Measurements from ENCODE around the gene CHST7. TPM values are rescaled to one million over a fixed set of nuclear protein-coding genes. Genes with fewer than 3 reads are reported as not detected.

CHST7 gene
- total and polyA plus RNA-seq, 4 donors = 6.6 to 11.1 (median 9.4) TPM

DNA sequence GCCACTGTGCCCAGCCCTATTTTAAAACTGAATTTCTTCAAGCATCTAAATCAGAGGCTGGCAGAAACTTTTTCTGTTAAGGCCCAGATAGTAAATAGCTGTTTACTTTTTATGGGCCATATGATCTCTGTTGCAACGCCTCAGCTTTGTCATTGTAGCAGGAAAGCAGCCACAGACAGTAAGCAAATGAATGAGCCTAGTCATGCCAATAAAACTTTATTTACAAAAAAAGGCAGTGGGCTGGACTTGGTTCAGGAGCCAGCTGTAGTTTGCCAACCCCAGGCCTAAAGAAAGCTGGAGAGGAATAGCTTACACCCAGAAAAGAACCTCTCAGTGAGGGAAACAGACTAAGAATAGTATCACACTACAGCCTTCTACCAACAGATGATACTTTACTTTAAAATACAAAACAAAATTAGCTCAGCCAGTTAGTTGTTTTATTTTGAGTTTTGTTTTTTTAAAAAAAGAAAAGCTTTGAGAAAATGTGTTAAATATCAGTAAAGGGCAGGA lies 25.5 kb downstream of the CHST7 start:
- H3K9me3 ChIP-seq (ENCODE audit: control insufficient read depth, insufficient read depth, low read length) = no peaks in the 10 kb centered on the region
- peak in 1 of 6 donors; percentile 8 for DNase-seq (ENCODE audit: low read depth in 4 of 6, low spot score in 6 of 6)
- no peaks in the 10 kb centered on the region for H3K36me3 ChIP-seq (ENCODE audit: control insufficient read depth, insufficient read depth, low read length)
- H3K4me1 ChIP-seq (ENCODE audit: control insufficient read depth, insufficient read depth, low read length) = peaks cover 6% of the 10 kb centered on the region
- H3K4me3 ChIP-seq (ENCODE audit: low read depth, low read length) = no peak overlapping the region
- WGBS (ENCODE audit: insufficient coverage) = no CpG with 5 or more reads among the region's 1 CpG
- H3K27ac ChIP-seq (ENCODE audit: low read depth, low read length) = no peak overlapping the region
- peaks cover 7% of the 10 kb centered on the region for H3K27me3 ChIP-seq (ENCODE audit: control insufficient read depth, insufficient read depth, low read length)

DNA sequence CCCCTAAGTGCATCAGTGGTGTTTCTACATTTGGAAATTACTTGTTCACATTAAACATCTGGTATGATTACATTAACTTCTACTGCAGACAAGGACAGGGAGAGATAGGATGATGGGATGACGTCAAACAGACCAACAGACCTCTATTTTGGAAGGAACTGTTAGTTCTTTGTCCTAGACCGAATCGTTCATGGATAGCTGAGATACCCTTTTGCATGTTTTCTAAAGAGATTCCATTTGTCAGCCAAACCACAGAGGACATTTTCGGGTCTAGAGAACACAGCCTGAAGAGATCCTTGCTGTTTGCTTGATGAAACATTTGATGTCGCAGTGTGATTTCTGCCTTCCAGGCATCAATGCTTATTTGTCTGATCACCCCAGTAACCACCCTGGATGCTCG lies 27.7 kb downstream of the CHST7 start:
- Histone ChIP-seq H3K36me3 (ENCODE audit: control insufficient read depth, insufficient read depth, low read length) (no peaks in the 10 kb centered on the region), H3K4me1 (ENCODE audit: control insufficient read depth, insufficient read depth, low read length) (peaks cover 6% of the 10 kb centered on the region), H3K9me3 (ENCODE audit: control insufficient read depth, insufficient read depth, low read length) (no peaks in the 10 kb centered on the region), H3K4me3 (ENCODE audit: low read depth, low read length) (no peak overlapping the region), H3K27ac (ENCODE audit: low read depth, low read length) (no peak overlapping the region), H3K27me3 (ENCODE audit: control insufficient read depth, insufficient read depth, low read length) (peaks cover 5% of the 10 kb centered on the region)
- peak in 1 of 6 donors; percentile 57 for DNase-seq (ENCODE audit: low read depth in 4 of 6, low spot score in 6 of 6)
- WGBS (ENCODE audit: insufficient coverage) = 37% methylated on average over 3 of the region's 6 CpGs

DNA sequence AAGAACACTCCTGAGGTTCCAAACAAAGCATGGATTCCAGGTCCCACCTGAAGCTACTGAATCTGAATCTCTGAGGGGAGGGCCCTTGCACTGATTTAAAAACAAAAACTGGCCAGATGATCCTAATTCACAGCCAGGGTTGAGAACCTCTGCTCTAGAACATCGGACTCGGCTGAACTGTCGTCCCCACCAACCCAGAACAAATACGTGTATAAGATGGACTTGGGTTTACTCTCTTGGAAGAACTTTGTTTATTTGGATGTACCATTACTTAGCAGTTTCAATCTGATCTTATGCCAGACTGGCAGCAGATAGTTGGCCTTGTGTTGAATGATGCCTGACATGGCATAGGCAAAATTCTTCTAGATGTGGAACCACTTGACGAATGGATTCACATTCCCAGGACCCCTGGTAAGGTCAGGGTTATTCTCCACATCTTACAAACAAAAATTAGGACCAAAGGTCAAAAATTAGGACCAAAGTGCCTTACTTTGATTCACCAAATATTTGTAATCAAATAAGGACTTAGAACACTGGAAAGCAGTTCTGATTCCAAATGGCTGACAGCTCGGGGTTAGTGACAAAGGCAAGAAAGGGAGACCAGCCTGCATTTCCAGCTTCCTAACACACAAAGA lies 29.0 kb downstream of the CHST7 start:
- H3K4me1 ChIP-seq (ENCODE audit: control insufficient read depth, insufficient read depth, low read length) = peaks cover 1% of the 10 kb centered on the region
- no peak overlapping the region for H3K4me3 ChIP-seq (ENCODE audit: low read depth, low read length)
- WGBS (ENCODE audit: insufficient coverage) = 63% methylated on average over 1 of the region's 6 CpGs
- H3K36me3 ChIP-seq (ENCODE audit: control insufficient read depth, insufficient read depth, low read length) = peaks cover 3% of the 10 kb centered on the region
- DNase-seq (ENCODE audit: low read depth in 4 of 6, low spot score in 6 of 6) = no peak
- H3K27ac ChIP-seq (ENCODE audit: low read depth, low read length) = no peak overlapping the region
- no peaks in the 10 kb centered on the region for H3K9me3 ChIP-seq (ENCODE audit: control insufficient read depth, insufficient read depth, low read length)
- H3K27me3 ChIP-seq (ENCODE audit: control insufficient read depth, insufficient read depth, low read length) = peaks cover 2% of the 10 kb centered on the region

DNA sequence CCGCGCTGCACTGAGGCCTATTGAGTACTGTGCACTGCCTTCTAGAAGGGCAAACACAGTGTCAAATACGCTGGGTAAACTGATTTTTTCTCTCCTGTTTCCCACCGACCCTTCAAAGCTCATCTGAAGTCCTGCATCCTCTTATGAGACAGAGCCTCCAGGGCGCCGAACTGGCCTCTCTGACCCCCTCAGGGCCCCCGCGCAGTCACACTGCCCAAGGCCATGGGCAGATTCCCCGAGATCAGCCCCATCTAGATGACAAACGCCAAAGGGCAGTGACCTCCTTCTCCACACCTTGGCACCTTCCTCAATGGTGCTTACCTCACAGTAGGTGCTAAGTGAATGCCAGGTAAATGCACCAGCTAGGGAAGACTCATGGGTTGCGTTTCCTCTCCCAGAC lies 34.4 kb downstream of the CHST7 start:
- DNase-seq (ENCODE audit: low read depth in 4 of 6, low spot score in 6 of 6) = no peak
- no peaks in the 10 kb centered on the region for H3K9me3 ChIP-seq (ENCODE audit: control insufficient read depth, insufficient read depth, low read length)
- peaks cover 2% of the 10 kb centered on the region for H3K27me3 ChIP-seq (ENCODE audit: control insufficient read depth, insufficient read depth, low read length)
- peaks cover 3% of the 10 kb centered on the region for H3K36me3 ChIP-seq (ENCODE audit: control insufficient read depth, insufficient read depth, low read length)
- no peak overlapping the region for H3K4me3 ChIP-seq (ENCODE audit: low read depth, low read length)
- 54% methylated on average over 11 of the region's 11 CpGs for WGBS (ENCODE audit: insufficient coverage)
- H3K27ac ChIP-seq (ENCODE audit: low read depth, low read length) = no peak overlapping the region
- no peaks in the 10 kb centered on the region for H3K4me1 ChIP-seq (ENCODE audit: control insufficient read depth, insufficient read depth, low read length)

DNA sequence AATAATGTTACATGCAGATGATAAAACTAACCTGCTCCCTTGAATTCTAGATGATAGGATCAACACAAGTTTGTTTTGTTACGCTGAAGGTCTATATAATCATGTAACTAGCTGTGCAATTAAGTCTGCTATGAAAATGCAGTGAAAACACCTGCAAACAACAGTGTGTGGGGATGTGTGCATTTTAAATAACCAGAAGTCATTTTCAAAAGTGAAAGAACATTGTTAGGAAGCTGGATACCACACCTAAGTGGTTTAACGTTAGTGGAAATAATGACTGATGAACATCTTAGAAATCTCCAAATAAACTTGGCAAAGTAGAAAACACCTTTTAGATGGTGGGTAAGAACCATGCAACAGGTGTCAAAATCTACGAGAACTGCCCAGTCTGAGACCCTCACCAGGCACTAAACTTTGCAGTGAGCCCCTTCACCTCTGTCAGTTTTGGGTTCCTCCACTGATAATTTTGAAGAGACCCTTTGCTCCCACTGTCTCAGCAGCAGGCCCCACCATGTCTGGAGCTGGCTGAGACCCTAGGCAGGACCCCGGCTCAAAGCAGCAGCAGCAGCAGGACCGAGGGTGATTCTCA lies 36.6 kb downstream of the CHST7 start:
- H3K4me3 ChIP-seq (ENCODE audit: low read depth, low read length) = no peak overlapping the region
- 70% methylated on average over 4 of the region's 5 CpGs for WGBS (ENCODE audit: insufficient coverage)
- no peaks in the 10 kb centered on the region for H3K9me3 ChIP-seq (ENCODE audit: control insufficient read depth, insufficient read depth, low read length)
- no peaks in the 10 kb centered on the region for H3K4me1 ChIP-seq (ENCODE audit: control insufficient read depth, insufficient read depth, low read length)
- DNase-seq (ENCODE audit: low read depth in 4 of 6, low spot score in 6 of 6) = no peak
- no peak overlapping the region for H3K27ac ChIP-seq (ENCODE audit: low read depth, low read length)
- no peaks in the 10 kb centered on the region for H3K27me3 ChIP-seq (ENCODE audit: control insufficient read depth, insufficient read depth, low read length)
- H3K36me3 ChIP-seq (ENCODE audit: control insufficient read depth, insufficient read depth, low read length) = peaks cover 3% of the 10 kb centered on the region

DNA sequence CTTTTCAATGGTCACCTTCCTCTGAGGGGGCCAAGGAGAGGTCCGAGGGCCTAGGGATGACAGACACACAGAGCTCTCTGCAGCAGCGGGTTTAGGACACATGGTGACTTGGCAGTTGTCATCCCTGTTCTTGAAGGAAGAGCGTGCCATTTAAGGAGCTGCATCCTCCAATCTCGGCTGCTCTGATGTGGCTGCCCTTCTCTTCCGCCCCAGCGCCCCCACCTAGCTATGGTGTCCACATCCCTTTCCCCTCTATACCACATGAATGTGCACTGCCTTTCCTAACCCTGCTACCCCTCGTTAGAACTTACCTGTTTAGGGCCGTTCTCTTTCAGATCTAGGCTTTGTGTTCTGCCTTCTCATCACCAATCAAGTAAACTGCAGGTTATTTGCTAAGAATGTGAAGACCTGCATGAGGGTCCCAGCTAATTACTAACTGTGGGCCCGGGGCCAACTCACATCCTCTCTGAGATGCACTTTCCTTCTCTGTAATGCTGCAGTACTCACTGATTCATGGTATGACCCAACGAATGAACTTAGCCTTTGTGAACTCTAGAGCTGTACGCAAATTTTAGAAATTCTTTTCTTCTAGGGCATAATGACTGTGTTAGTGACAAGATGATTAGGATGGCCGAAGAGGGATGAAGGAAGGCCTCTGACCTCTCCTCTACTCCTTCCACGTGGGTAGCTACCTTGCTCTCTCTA lies 38.2 kb downstream of the CHST7 start:
- no peak overlapping the region for H3K27ac ChIP-seq (ENCODE audit: low read depth, low read length)
- no peak for DNase-seq (ENCODE audit: low read depth in 4 of 6, low spot score in 6 of 6)
- no peak overlapping the region for H3K4me3 ChIP-seq (ENCODE audit: low read depth, low read length)
- no peaks in the 10 kb centered on the region for H3K27me3 ChIP-seq (ENCODE audit: control insufficient read depth, insufficient read depth, low read length)
- no peaks in the 10 kb centered on the region for H3K9me3 ChIP-seq (ENCODE audit: control insufficient read depth, insufficient read depth, low read length)
- H3K36me3 ChIP-seq (ENCODE audit: control insufficient read depth, insufficient read depth, low read length) = peaks cover 1% of the 10 kb centered on the region
- H3K4me1 ChIP-seq (ENCODE audit: control insufficient read depth, insufficient read depth, low read length) = no peaks in the 10 kb centered on the region
- 78% methylated on average over 8 of the region's 13 CpGs for WGBS (ENCODE audit: insufficient coverage)

DNA sequence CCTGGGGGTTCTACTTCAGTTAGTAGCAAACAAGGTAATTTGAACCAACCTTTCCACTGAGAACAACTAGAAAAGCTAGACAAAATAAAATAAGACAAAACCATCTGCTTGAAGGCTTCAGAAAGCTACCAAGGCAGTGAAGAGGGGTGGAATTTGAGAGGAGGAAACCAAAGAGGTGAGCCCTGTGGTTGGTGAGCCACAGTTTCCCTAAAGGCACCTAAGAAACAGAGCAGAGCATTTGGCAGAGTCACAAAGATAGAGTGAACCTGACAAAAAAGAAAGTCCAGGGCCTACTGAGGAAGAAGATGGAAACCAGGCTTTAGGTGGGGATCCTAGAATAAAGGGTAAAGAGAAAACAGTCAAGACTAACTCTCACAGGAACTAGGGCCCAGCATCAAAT lies 44.3 kb downstream of the CHST7 start:
- H3K9me3 ChIP-seq (ENCODE audit: control insufficient read depth, insufficient read depth, low read length) = no peaks in the 10 kb centered on the region
- H3K4me1 ChIP-seq (ENCODE audit: control insufficient read depth, insufficient read depth, low read length) = no peaks in the 10 kb centered on the region
- H3K4me3 ChIP-seq (ENCODE audit: low read depth, low read length) = no peak overlapping the region
- H3K27ac ChIP-seq (ENCODE audit: low read depth, low read length) = no peak overlapping the region
- DNase-seq (ENCODE audit: low read depth in 4 of 6, low spot score in 6 of 6) = no peak
- H3K36me3 ChIP-seq (ENCODE audit: control insufficient read depth, insufficient read depth, low read length) = no peaks in the 10 kb centered on the region
- no peaks in the 10 kb centered on the region for H3K27me3 ChIP-seq (ENCODE audit: control insufficient read depth, insufficient read depth, low read length)

DNA sequence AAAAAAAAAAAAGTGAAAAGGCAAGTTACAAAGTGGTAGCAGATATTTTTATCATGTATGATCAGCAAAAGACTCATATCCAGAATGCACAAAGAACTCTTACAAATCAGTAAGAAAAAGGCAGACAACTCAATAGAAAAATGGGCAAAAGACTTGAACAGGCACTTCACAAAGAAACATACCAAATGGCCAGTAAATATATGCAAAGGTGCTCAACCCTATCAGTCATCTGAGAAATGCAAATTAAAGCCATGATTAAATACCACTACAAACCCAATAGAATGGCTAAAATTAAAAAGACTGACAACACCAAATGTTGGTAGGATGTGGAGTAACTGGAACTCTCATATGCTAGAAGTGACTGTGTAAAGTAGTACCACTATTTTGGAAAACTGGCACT lies 45.4 kb downstream of the CHST7 start:
- Histone ChIP-seq H3K27me3 (ENCODE audit: control insufficient read depth, insufficient read depth, low read length) (no peaks in the 10 kb centered on the region), H3K27ac (ENCODE audit: low read depth, low read length) (no peak overlapping the region), H3K4me3 (ENCODE audit: low read depth, low read length) (no peak overlapping the region), H3K4me1 (ENCODE audit: control insufficient read depth, insufficient read depth, low read length) (no peaks in the 10 kb centered on the region), H3K36me3 (ENCODE audit: control insufficient read depth, insufficient read depth, low read length) (no peaks in the 10 kb centered on the region), H3K9me3 (ENCODE audit: control insufficient read depth, insufficient read depth, low read length) (no peaks in the 10 kb centered on the region)
- no peak for DNase-seq (ENCODE audit: low read depth in 4 of 6, low spot score in 6 of 6)

DNA sequence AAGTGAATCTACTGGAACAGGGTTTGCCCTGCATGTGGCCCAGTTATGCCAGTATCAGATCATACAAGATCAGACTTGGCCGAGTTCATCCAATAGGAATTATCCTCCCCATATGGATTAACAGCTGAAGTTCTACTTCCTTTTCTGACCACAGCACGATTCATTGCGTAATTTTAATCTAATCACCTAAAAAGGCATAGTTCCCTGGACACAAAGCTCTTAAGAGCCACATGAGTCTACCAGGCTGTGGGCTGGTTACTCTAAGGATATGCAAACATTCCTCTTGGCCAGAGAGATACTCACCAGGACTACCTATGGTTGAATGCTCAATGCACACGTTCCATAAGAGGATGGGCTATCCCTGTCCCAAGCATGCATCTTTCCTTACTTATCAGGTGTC lies 46.9 kb downstream of the CHST7 start:
- no peak overlapping the region for H3K27ac ChIP-seq (ENCODE audit: low read depth, low read length)
- no peak for DNase-seq (ENCODE audit: low read depth in 4 of 6, low spot score in 6 of 6)
- no peak overlapping the region for H3K4me3 ChIP-seq (ENCODE audit: low read depth, low read length)
- 75% methylated on average over 4 of the region's 4 CpGs for WGBS (ENCODE audit: insufficient coverage)
- no peaks in the 10 kb centered on the region for H3K4me1 ChIP-seq (ENCODE audit: control insufficient read depth, insufficient read depth, low read length)
- H3K9me3 ChIP-seq (ENCODE audit: control insufficient read depth, insufficient read depth, low read length) = no peaks in the 10 kb centered on the region
- H3K27me3 ChIP-seq (ENCODE audit: control insufficient read depth, insufficient read depth, low read length) = no peaks in the 10 kb centered on the region
- no peaks in the 10 kb centered on the region for H3K36me3 ChIP-seq (ENCODE audit: control insufficient read depth, insufficient read depth, low read length)

DNA sequence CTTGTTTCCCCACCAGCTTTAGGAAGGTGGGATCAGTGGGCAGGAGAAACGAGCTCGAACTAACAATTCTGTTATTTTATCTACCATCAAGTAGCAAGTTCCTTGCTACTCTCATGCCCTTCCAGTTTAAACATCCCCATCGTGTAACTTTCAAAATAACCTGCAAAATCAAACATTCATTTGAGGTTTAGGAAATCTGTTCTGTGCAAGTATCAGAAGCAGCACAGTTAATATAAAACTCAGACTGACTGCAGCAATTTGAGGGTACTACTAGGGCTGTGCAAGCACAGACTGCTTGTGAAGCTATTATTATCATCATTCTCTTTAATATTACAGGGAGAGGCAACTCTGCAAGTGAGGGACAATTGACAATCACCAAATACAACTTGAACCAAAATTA lies 48.0 kb downstream of the CHST7 start:
- WGBS (ENCODE audit: insufficient coverage) = no CpG with 5 or more reads among the region's 3 CpGs
- no peaks in the 10 kb centered on the region for H3K4me1 ChIP-seq (ENCODE audit: control insufficient read depth, insufficient read depth, low read length)
- no peak overlapping the region for H3K4me3 ChIP-seq (ENCODE audit: low read depth, low read length)
- no peaks in the 10 kb centered on the region for H3K27me3 ChIP-seq (ENCODE audit: control insufficient read depth, insufficient read depth, low read length)
- no peak overlapping the region for H3K27ac ChIP-seq (ENCODE audit: low read depth, low read length)
- H3K36me3 ChIP-seq (ENCODE audit: control insufficient read depth, insufficient read depth, low read length) = no peaks in the 10 kb centered on the region
- H3K9me3 ChIP-seq (ENCODE audit: control insufficient read depth, insufficient read depth, low read length) = no peaks in the 10 kb centered on the region
- DNase-seq (ENCODE audit: low read depth in 4 of 6, low spot score in 6 of 6) = no peak
